HG02571 (cell line): ENCODE data around the gene PC.
"Not testable (repeated sequence)": the region's sequence is repeated elsewhere in the genome, so short reads cannot be mapped to it uniquely, and the experiment has no call there.

Source experiments
- ATAC-seq: cut with Tn5 transposase; IDR thresholded peaks from one replicate; pipeline ENCODE4 v1.9.1; 2021; ENCODE audit warnings: mild to moderate bottlenecking, moderate library complexity; ENCODE audit not compliant: unreplicated experiment

Gene PC

GRCh38 chr11:66981976-66982578 is 23.9 kb upstream of the PC start:
- ATAC-seq = no peak

GRCh38 chr11:66979336-66979980 is 21.3 kb upstream of the PC start:
- ATAC-seq = no peak

GRCh38 chr11:66978717-66979116 is 20.5 kb upstream of the PC start:
- no peak for ATAC-seq

- ATAC-seq = no peak
Observed at GRCh38 chr11:66978229-66978628, 20.0 kb upstream of the PC start.

GRCh38 chr11:66976925-66977324 is 18.7 kb upstream of the PC start:
- ATAC-seq = no peak

- no peak for ATAC-seq
Observed at GRCh38 chr11:66976028-66976467, 17.9 kb upstream of the PC start.

GRCh38 chr11:66975405-66976027 is 17.3 kb upstream of the PC start:
- ATAC-seq = no peak

GRCh38 chr11:66974724-66975404 is 16.7 kb upstream of the PC start, which contains the start of gene C11orf86:
C11orf86 (plus strand) TSS chr11:66975304; CDS start chr11:66975363, 59 bp downstream.
- no peak for ATAC-seq

- no peak for ATAC-seq
Observed at GRCh38 chr11:66973956-66974580, 15.9 kb upstream of the PC start.

- no peak for ATAC-seq
Observed at GRCh38 chr11:66971488-66971887, 13.3 kb upstream of the PC start.

GRCh38 chr11:66970807-66971442 is 12.7 kb upstream of the PC start:
- no peak for ATAC-seq

- no peak for ATAC-seq
Observed at GRCh38 chr11:66970371-66970806, 12.2 kb upstream of the PC start.

GRCh38 chr11:66969584-66970225 is 11.5 kb upstream of the PC start:
- no peak for ATAC-seq

GRCh38 chr11:66967670-66968425 is 9.7 kb upstream of the PC start:
- no peak for ATAC-seq

GRCh38 chr11:66966351-66966750 is 8.2 kb upstream of the PC start:
- ATAC-seq = no peak

- no peak for ATAC-seq
Observed at GRCh38 chr11:66964495-66964894, 6.3 kb upstream of the PC start.

GRCh38 chr11:66962801-66963200 is 4.6 kb upstream of the PC start:
- no peak for ATAC-seq

- no peak for ATAC-seq
Observed at GRCh38 chr11:66962247-66962646, 4.1 kb upstream of the PC start.

GRCh38 chr11:66961691-66962213 is 3.6 kb upstream of the PC start:
- ATAC-seq = not testable (repeated sequence)
